Esophagus (tissue), 2 donors: ENCODE data around the gene RNF207. TPM values are rescaled to one million over a fixed set of nuclear protein-coding genes. Genes with fewer than 3 reads are reported as not detected.

Source experiments
- H3K27ac ChIP-seq, 2 donors: one replicate each; pipeline ENCODE4 v1.5.1; 2013; ENCODE audit warnings: low read depth in 2 of 2, mild to moderate bottlenecking in 2 of 2, inconsistent platforms in 1 of 2, low read length in 1 of 2, moderate library complexity in 1 of 2
- H3K27me3 ChIP-seq, 2 donors: one replicate each; pipeline ENCODE4 v1.6.1; 2013; ENCODE audit warnings: low read length in 2 of 2, control low read depth in 1 of 2, mild to moderate bottlenecking in 1 of 2; ENCODE audit not compliant: insufficient read depth in 2 of 2, control insufficient read depth in 1 of 2
- H3K36me3 ChIP-seq, 2 donors: one replicate each; pipeline ENCODE4 v1.6.1; 2013; ENCODE audit warnings: low read length in 1 of 2; ENCODE audit not compliant: control insufficient read depth in 2 of 2, insufficient read depth in 2 of 2
- H3K4me1 ChIP-seq, 2 donors: one replicate each; pipeline ENCODE4 v1.6.1; 2013; ENCODE audit warnings: low read length in 1 of 2; ENCODE audit not compliant: control insufficient read depth in 2 of 2, insufficient read depth in 2 of 2
- H3K4me3 ChIP-seq, 2 donors: one replicate each; pipeline ENCODE4 v1.5.1; 2013; ENCODE audit warnings: low read length in 2 of 2, mild to moderate bottlenecking in 2 of 2, low read depth in 1 of 2, moderate library complexity in 1 of 2
- H3K9me3 ChIP-seq, 2 donors: one replicate each; pipeline ENCODE4 v1.6.1; 2013; ENCODE audit warnings: mild to moderate bottlenecking in 2 of 2, low read depth in 1 of 2, low read length in 1 of 2, moderate library complexity in 1 of 2; ENCODE audit not compliant: control insufficient read depth in 2 of 2, insufficient read depth in 1 of 2
- WGBS, 2 donors: extraction: QIAGEN DNeasy Blood & Tissue Kit; methylation state at CpG; one replicate each; pipeline ENCODE4 v1.1.7; 2013; 5-methylcytosine and 5-hydroxymethylcytosine counted together
- polyA plus RNA-seq, 2 donors: library from polyadenylated mRNA; stranded (reverse); fragments of 200-250 nt; gene quantifications; one replicate each; pipeline ENCODE4 v1.2.3, GENCODE V29; 2013
- donor health status: healthy with polysubstance abuse.
- donor health status: Bipolar disorder and iron deficiency.

Gene RNF207
- polyA plus RNA-seq, 2 donors = 17.0 to 68.0 TPM

DNA sequence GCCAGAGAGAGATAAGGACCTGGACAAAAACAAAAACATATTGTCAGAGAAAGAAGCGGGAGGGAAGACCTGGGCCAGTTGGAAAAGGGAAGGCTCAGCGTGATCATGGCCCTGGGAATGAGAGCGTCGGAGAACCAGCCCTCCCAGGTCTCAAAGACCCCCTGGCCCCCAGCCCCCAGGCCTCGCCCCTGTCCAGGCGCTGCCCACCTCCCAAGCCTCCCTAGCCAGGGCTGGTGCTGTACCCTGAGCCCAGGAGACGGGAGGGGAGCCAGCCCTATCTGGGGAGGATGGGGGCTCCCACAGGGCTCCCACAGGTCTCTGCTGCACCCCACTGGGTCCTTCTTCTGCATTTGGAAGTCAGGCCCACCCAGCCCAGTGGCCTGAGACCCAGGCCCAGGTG, 40.9 kb upstream of the RNF207 start:
- Histone ChIP-seq H3K9me3 (no peaks in the 10 kb centered on the region), H3K27me3 (no peaks in the 10 kb centered on the region), H3K27ac (no peak overlapping the region), H3K4me1 (no peaks in the 10 kb centered on the region), H3K36me3 (no peaks in the 10 kb centered on the region), H3K4me3 (no peak overlapping the region)
- 71 to 77% methylated on average over 7 of the region's 7 CpGs for WGBS, 2 donors

DNA sequence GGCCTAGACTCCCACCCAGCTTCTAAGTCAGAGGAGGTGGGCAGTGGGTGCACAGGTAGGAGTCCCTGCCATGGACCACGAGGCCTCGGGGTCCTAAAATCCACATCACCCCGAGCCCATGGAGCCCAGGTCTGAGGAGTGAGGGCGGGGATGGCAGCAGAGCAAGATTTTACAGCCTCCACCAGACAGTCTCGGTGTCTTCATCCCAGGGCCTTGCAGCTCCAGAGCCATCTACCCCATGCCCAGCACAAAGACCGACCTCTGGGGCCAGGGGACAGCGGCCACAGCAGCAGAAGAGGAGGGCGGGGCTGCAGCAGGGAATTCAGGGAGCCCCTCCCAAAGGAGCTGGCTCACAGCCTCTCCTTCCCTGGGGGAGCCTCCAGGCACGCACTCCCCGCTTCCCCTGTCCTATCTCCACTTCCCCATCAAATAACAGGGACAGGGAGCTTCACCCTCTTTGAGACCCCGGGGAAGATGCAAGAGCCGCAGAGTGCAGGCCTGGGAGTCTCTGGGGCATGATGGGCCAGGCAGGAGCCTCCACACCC, 40.4 kb upstream of the RNF207 start:
- H3K27me3 ChIP-seq = no peaks in the 10 kb centered on the region

DNA sequence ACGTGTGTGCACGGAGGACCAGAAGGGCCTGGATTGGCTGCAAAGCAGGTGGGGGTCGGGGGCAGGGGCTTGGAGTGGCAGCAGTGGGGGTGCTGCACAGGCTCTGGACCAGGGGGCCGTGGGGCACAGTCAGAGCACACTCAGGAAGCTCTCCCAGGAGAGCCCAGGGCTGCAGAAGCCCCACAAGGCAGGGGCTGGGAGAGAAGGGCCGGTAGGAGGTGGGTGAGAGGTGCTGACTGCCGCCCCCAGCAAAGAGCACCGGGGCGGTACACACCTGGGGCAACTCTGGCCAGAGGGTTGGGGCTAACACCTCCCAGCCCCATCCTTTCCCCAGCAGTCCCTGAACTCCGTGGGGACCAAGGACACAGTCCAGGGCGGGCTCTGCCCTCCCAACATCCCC, 39.7 kb upstream of the RNF207 start:
- Histone ChIP-seq H3K36me3 (no peaks in the 10 kb centered on the region), H3K27ac (no peak overlapping the region), H3K27me3 (no peaks in the 10 kb centered on the region), H3K9me3 (peaks cover 0 to 4% of the 10 kb centered on the region in 2 donors), H3K4me1 (no peaks in the 10 kb centered on the region), H3K4me3 (no peak overlapping the region)
- WGBS, 2 donors = 54 to 55% methylated on average over 8 to 10 of the region's 10 CpGs

More for the DNA sequence above, 40.4 kb upstream of the RNF207 start:
- Histone ChIP-seq H3K4me1 (no peaks in the 10 kb centered on the region), H3K36me3 (no peaks in the 10 kb centered on the region), H3K27ac (no peak overlapping the region), H3K9me3 (peaks cover 0 to 2% of the 10 kb centered on the region in 2 donors), H3K4me3 (no peak overlapping the region)
- 69 to 72% methylated on average over 12 of the region's 12 CpGs for WGBS, 2 donors

DNA sequence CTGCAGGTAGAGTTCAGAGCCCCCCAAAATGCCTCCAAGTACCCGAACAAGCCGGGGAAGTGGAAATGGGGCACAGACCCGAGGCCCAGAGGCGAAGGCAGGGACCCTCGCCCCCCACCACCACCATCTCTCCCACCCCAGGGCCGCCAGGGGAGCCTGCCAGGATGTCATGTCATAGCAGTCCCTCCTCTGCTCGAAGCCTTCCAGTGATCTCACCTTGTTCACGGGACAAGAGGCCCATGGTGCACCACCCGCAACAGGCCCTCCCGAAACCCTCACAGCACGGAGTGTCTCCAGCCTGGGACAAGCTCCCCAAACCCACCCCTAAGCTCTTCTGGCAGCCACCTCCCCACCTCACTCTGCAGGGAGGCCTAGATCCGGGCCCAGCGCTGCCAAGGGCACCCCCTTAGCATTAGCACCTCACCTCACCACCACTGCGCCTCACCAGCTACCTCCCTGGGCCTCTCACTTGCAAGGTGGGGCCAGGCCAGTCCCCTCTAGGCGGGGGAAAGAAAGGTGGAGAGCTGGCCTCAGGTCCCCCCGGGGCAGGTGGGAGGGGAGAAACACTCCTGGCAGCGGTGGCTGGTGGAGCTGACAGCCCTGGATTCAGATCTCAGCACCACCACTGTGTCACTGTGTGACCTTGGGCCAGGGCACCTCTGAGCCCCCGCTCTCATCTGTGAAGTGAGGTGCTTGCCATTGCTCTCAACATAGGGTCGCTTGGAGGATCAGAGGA, 39.1 kb upstream of the RNF207 start:
- WGBS, 2 donors = 74% methylated on average over 19 of the region's 19 CpGs
- no peaks in the 10 kb centered on the region for H3K27me3 ChIP-seq
- no peak overlapping the region for H3K27ac ChIP-seq
- no peaks in the 10 kb centered on the region for H3K36me3 ChIP-seq
- no peaks in the 10 kb centered on the region for H3K4me1 ChIP-seq
- peaks cover 0 to 4% of the 10 kb centered on the region in 2 donors for H3K9me3 ChIP-seq
- H3K4me3 ChIP-seq = no peak overlapping the region

DNA sequence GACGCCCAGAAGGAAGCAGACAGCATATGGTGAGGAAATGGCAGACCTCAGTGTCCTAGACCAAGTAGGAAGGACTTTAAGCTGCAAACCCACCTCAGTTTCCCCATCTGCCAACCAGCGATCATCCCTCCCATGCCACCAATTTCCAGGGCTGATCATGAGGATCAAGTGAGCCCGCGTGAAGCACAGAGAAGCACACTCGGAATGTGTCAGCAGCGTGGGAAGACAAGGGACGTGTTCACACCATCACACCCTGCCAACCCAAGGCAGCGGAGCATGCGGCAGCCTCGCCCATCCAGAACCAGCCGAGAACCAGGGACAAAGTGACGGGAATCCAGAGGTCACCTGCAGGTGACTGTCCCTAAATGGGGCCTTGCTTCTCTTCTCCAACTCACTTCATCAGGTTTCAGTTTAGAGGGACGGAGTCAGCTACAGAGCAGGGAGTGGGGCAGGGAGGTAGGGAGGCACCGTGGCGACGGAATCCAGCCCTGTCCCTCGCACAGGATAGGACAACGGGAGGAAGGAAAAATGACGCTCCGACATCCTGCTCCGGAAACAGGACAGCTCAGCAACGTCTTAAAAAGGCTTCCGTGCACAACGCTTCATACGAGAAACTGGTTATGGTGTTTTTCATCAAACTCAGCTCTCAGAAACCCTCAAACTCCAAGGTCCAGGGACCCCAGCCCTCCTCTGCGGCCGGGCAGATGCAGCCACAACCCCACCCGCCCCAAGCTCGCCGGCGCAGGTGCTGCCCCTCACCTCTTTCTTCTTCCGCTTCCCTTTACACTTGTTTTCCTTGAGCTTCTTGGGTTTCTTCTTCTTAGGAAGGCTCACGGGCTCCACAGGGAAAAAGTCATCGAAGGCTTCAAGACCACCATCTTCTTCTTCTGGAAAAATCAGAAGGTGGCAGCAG, 38.3 kb upstream of the RNF207 start:
- no peak overlapping the region for H3K27ac ChIP-seq
- peaks cover 0 to 4% of the 10 kb centered on the region in 2 donors for H3K9me3 ChIP-seq
- 69 to 72% methylated on average over 34 of the region's 34 CpGs for WGBS, 2 donors
- H3K4me1 ChIP-seq = no peaks in the 10 kb centered on the region
- peak overlapping the region in 1 of 2 donors; percentile 2 for H3K4me3 ChIP-seq
- H3K27me3 ChIP-seq = no peaks in the 10 kb centered on the region
- no peaks in the 10 kb centered on the region for H3K36me3 ChIP-seq

DNA sequence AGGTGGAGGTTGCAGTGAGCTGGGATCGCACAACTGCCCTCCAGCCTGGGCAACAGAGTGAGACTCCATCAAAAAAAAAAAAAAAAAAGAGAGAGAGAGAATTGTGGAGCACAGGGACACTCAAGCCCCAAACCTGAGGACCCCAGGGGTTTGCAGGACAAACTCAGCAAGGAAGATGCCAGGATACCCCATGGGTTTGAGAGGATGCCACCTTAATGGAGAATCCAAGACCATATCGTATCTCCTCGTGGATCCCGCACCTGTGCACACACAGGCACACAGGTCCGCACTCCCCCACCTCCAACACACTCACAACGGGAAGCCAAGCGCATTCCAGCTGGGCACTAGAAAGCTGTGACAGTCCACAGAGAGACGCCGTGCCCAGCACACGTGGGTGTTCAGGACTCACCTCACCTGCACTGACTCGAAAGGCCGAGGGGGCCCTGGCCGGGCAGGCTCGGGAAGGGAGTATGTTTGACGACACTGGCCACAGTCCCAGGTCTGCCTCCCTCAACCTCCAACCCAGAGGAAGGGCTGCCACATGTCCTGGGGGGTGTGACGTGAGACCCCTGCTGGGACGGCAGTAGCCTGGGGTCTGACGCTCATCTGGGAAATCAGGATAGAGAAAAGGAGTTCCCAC, 36.9 kb upstream of the RNF207 start:
- no peaks in the 10 kb centered on the region for H3K4me1 ChIP-seq
- peaks cover 0 to 6% of the 10 kb centered on the region in 2 donors for H3K9me3 ChIP-seq
- H3K27me3 ChIP-seq = no peaks in the 10 kb centered on the region
- no peak overlapping the region for H3K4me3 ChIP-seq
- WGBS, 2 donors = 66 to 71% methylated on average over 18 of the region's 18 CpGs
- no peak overlapping the region for H3K27ac ChIP-seq
- no peaks in the 10 kb centered on the region for H3K36me3 ChIP-seq

DNA sequence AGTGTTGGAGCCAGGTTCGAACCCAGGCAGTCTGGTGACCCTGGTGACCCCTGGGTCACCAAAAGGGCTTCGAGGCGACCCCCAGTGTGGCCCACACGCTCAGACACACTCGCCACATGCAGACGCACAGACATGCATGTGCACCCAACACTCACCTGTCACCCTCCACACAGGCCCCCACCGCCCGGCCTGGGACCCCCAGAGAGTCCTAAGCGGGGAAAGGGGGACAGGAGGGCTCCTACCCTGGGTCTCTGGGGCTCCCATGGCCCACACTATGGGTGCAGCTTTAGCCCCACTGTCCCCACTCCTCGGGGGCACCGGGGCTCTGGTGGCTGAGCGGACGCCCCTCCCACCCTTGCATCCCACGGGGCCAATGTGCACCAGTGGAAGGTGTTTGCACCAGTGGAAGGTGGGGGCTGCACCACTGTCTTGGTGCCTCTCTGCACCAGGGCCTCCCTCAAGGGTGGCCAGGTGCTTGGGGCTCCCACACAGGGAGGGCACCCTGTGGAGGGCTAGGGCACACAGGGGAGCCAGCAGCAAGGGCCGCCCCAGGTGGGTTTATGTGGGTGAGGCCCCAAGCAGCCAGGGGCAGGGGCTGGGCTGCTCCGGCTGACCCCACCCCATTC, 35.7 kb upstream of the RNF207 start:
- Histone ChIP-seq H3K27ac (no peak overlapping the region), H3K36me3 (no peaks in the 10 kb centered on the region), H3K4me3 (no peak overlapping the region), H3K4me1 (no peaks in the 10 kb centered on the region), H3K9me3 (peaks cover 0 to 6% of the 10 kb centered on the region in 2 donors), H3K27me3 (no peaks in the 10 kb centered on the region)
- 76 to 81% methylated on average over 14 to 16 of the region's 16 CpGs for WGBS, 2 donors

DNA sequence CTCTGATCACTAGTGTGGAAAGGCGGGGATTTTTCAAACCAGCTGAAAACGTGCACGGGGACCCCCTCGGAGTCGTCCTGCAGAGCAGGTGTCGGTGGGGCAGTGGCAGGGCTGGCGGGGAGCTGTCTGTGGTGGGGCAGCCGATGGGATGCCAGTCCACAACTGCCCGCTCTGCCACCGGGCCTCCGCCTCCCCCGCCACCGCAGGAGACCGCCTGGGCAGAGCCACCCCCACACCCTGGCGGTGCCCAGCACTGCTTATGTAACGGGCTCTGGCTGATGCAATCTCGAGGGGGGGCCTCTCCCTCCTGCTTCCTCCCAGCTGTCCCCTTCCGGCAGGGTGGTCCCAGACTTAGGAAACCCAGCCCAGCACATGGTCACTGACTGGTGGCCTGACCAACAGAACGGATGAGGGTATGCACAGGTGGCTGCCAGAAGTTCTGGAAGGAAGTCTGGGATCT, 35.1 kb upstream of the RNF207 start:
- no peaks in the 10 kb centered on the region for H3K27me3 ChIP-seq
- no peaks in the 10 kb centered on the region for H3K36me3 ChIP-seq
- WGBS, 2 donors = 51 to 61% methylated on average over 18 to 19 of the region's 19 CpGs

More for the DNA sequence above, 35.1 kb upstream of the RNF207 start:
- no peak overlapping the region for H3K4me3 ChIP-seq
- no peak overlapping the region for H3K27ac ChIP-seq
- H3K4me1 ChIP-seq = no peaks in the 10 kb centered on the region
- H3K9me3 ChIP-seq = peaks cover 0 to 6% of the 10 kb centered on the region in 2 donors
